H1 (cell line): ENCODE data around the gene PPP1R9A. TPM values are rescaled to one million over a fixed set of nuclear protein-coding genes. Genes with fewer than 3 reads are reported as not detected.

Source experiments
- CTCF ChIA-PET: fragments of 300-600 bp; sonication (Branson Sonifier 250); formaldehyde crosslinking; loops from one replicate; lab custom pipeline; 2021; ENCODE audit not compliant: partially characterized antibody; lab: Charles Lee
- POLR2A ChIA-PET: fragments of 300-600 bp; sonication (Branson Sonifier 250); formaldehyde crosslinking; loops from one replicate; lab custom pipeline; 2021; ENCODE audit warnings: inconsistent platforms; ENCODE audit not compliant: partially characterized antibody; lab: Charles Lee
- DNase-seq, 2 experiments: peaks; one replicate each; pipeline versions ENCODE4 v3.0.0 to v3.0.0-alpha.2; 2010 to 2022; ENCODE audit warnings: low spot score in 2 of 2, low read depth in 1 of 2, mixed read lengths in 1 of 2
- FAIRE-seq: peaks from 2 replicates; lab custom pipeline; 2011; peaks lifted over from hg19 to GRCh38; lab: Jason Lieb, UNC
- H2AFZ ChIP-seq: 2 replicates; pipeline ENCODE4 v1.8.1; 2012; ENCODE audit warnings: low read length, inconsistent platforms
- H2AK5ac ChIP-seq: 2 replicates; pipeline ENCODE4 v1.6.1; 2013; ENCODE audit warnings: low read depth, low read length
- H2BK120ac ChIP-seq: replicated peaks from 2 replicates; pipeline ENCODE3; 2013; ENCODE audit warnings: low read depth, low read length, inconsistent platforms
- H2BK12ac ChIP-seq: 2 replicates; pipeline ENCODE4 v1.6.1; 2013; ENCODE audit warnings: low read depth, low read length
- H2BK15ac ChIP-seq: 2 replicates; pipeline ENCODE4 v1.6.1; 2013; ENCODE audit warnings: low read length
- H2BK20ac ChIP-seq: 2 replicates; pipeline ENCODE4 v1.6.1; 2013; ENCODE audit warnings: low read length
- H2BK5ac ChIP-seq: 2 replicates; pipeline ENCODE4 v1.6.1; 2013; ENCODE audit warnings: low read depth, low read length
- H3K14ac ChIP-seq: 2 replicates; pipeline ENCODE4 v1.6.1; 2013; ENCODE audit warnings: inconsistent platforms; ENCODE audit not compliant: insufficient read length
- H3K18ac ChIP-seq: 2 replicates; pipeline ENCODE4 v1.6.1; 2013; ENCODE audit warnings: low read length; ENCODE audit errors: extremely low read depth
- H3K23ac ChIP-seq: 2 replicates; pipeline ENCODE4 v1.6.1; 2013; ENCODE audit warnings: inconsistent platforms; ENCODE audit not compliant: insufficient read length
- H3K23me2 ChIP-seq: 2 replicates; pipeline ENCODE4 v1.6.1; 2013; ENCODE audit warnings: low read depth, low read length
- H3K27ac ChIP-seq: 2 replicates; pipeline ENCODE4 v1.6.1; 2011; ENCODE audit warnings: low read depth, low read length, inconsistent platforms
- H3K27me3 ChIP-seq, 4 experiments: replicated peaks in 1 of 4; 1 replicate in 1 of 4; 2 replicates in 3 of 4; pipeline versions ENCODE4 v1.6.1 to v1.8.1; 2011 to 2013; ENCODE audit warnings: low read length in 3 of 4, mild to moderate bottlenecking in 3 of 4, inconsistent platforms in 2 of 4, mixed read lengths in 2 of 4, moderate library complexity in 1 of 4; ENCODE audit not compliant: control insufficient read depth in 3 of 4, insufficient read depth in 3 of 4; ENCODE audit errors: extremely low read depth in 1 of 4
- H3K36me3 ChIP-seq, 4 experiments: 2 replicates each; pipeline versions ENCODE4 v1.6.1 to v1.8.1; 2011 to 2013; ENCODE audit warnings: mild to moderate bottlenecking in 4 of 4, low read length in 3 of 4, moderate library complexity in 2 of 4, control low read depth in 1 of 4, inconsistent platforms in 1 of 4; ENCODE audit not compliant: insufficient read depth in 4 of 4, control insufficient read depth in 2 of 4
- H3K4ac ChIP-seq: replicated peaks from 2 replicates; pipeline ENCODE3; 2013; ENCODE audit warnings: low read length, low read depth, mixed read lengths, inconsistent platforms; ENCODE audit not compliant: insufficient read length
- H3K4me1 ChIP-seq, 4 experiments: replicated peaks in 1 of 4; 1 replicate in 1 of 4; 2 replicates in 3 of 4; pipeline versions ENCODE4 v1.6.1 to v1.8.1; 2011 to 2013; ENCODE audit warnings: low read length in 3 of 4, inconsistent platforms in 2 of 4, mixed read lengths in 1 of 4; ENCODE audit not compliant: insufficient read depth in 4 of 4, control insufficient read depth in 3 of 4
- H3K4me2 ChIP-seq, 2 experiments: 2 replicates each; pipeline versions ENCODE4 v1.6.1 to v1.8.1; 2011 to 2013; ENCODE audit warnings: low read depth in 2 of 2, low read length in 2 of 2, control low read depth in 1 of 2, inconsistent platforms in 1 of 2, mild to moderate bottlenecking in 1 of 2; ENCODE audit not compliant: insufficient read depth in 1 of 2
- H3K4me3 ChIP-seq, 4 experiments: fragments of 200-600, 300-600 bp in 1 of 4; sonication (generic), shearing (Covaris generic), sonication (Bioruptor Twin) in 1 of 4; 2 replicates each; pipeline versions ENCODE4 v1.5.1 to v1.8.1; 2011 to 2016; ENCODE audit warnings: low read length in 4 of 4, low read depth in 3 of 4, control low read depth in 2 of 4, inconsistent platforms in 2 of 4, mild to moderate bottlenecking in 2 of 4, mixed read lengths in 1 of 4, moderate library complexity in 1 of 4; ENCODE audit not compliant: insufficient read depth in 2 of 4; ENCODE audit errors: extremely low read depth in 1 of 4
- H3K56ac ChIP-seq: replicated peaks from 2 replicates; pipeline ENCODE3; 2013; ENCODE audit warnings: low read depth, mild to moderate bottlenecking, mixed read lengths, low read length, inconsistent platforms; ENCODE audit not compliant: insufficient read length
- H3K79me1 ChIP-seq: 2 replicates; pipeline ENCODE4 v1.6.1; 2013; ENCODE audit warnings: low read depth, low read length, control low read depth
- H3K79me2 ChIP-seq, 2 experiments: 2 replicates each; pipeline versions ENCODE4 v1.6.1 to v1.8.1; 2012 to 2013; ENCODE audit warnings: low read length in 2 of 2, mild to moderate bottlenecking in 2 of 2, inconsistent platforms in 1 of 2; ENCODE audit not compliant: insufficient read depth in 2 of 2, control insufficient read depth in 1 of 2
- H3K9ac ChIP-seq, 4 experiments: replicated peaks in 1 of 4; 1 replicate in 1 of 4; 2 replicates in 3 of 4; pipeline versions ENCODE4 v1.6.1 to v1.8.1; 2011 to 2013; ENCODE audit warnings: low read depth in 3 of 4, low read length in 3 of 4, control low read depth in 2 of 4, mild to moderate bottlenecking in 2 of 4, moderate library complexity in 2 of 4, inconsistent platforms in 1 of 4; ENCODE audit errors: extremely low read depth in 1 of 4
- H3K9me3 ChIP-seq, 2 experiments: 2 replicates each; pipeline versions ENCODE4 v1.6.1 to v1.8.1; 2012 to 2013; ENCODE audit warnings: mild to moderate bottlenecking in 2 of 2, moderate library complexity in 2 of 2, control low read depth in 1 of 2, inconsistent platforms in 1 of 2, low read depth in 1 of 2, low read length in 1 of 2, mixed read lengths in 1 of 2; ENCODE audit not compliant: insufficient read depth in 2 of 2
- H4K20me1 ChIP-seq, 2 experiments: replicated peaks in 1 of 2; 2 replicates each; pipeline versions ENCODE3 to v1.8.1; 2011 to 2013; ENCODE audit warnings: inconsistent platforms in 2 of 2, low read length in 2 of 2, mild to moderate bottlenecking in 1 of 2; ENCODE audit not compliant: insufficient read depth in 2 of 2, control insufficient read depth in 1 of 2
- H4K5ac ChIP-seq: 2 replicates; pipeline ENCODE4 v1.6.1; 2013; ENCODE audit warnings: low read length, low read depth, mixed read lengths, inconsistent platforms; ENCODE audit not compliant: insufficient read length
- H4K8ac ChIP-seq: 2 replicates; pipeline ENCODE4 v1.8.0; 2013; ENCODE audit warnings: mild to moderate bottlenecking, moderate library complexity, low read length, inconsistent platforms; ENCODE audit not compliant: insufficient read depth; ENCODE audit errors: extremely low read depth
- H4K91ac ChIP-seq: replicated peaks from 2 replicates; pipeline ENCODE3; 2013; ENCODE audit warnings: low read length, mixed read lengths, inconsistent platforms; ENCODE audit not compliant: insufficient read length
- ATF3 ChIP-seq: IDR thresholded peaks from 2 replicates; pipeline ENCODE4 v1.6.1; 2011; ENCODE audit warnings: low read depth, mild to moderate bottlenecking, low read length; ENCODE audit not compliant: insufficient read depth
- BCL11A ChIP-seq, 2 experiments: IDR thresholded peaks; one replicate each; pipeline ENCODE4 v1.6.1; 2011; ENCODE audit warnings: low read depth in 2 of 2, low read length in 2 of 2, mild to moderate bottlenecking in 2 of 2
- GABPA ChIP-seq: IDR thresholded peaks from 2 replicates; pipeline ENCODE4 v1.6.1; 2011; ENCODE audit warnings: mild to moderate bottlenecking, low read length, moderate library complexity, borderline replicate concordance; ENCODE audit not compliant: insufficient read depth
- GTF2F1 ChIP-seq: IDR thresholded peaks from 2 replicates; pipeline ENCODE4 v1.6.1; 2012; ENCODE audit warnings: low read depth, low read length, improper control_type of control experiment, borderline replicate concordance
- HDAC2 ChIP-seq, 2 experiments: fragments of 300-600 bp in 1 of 2; sonication (generic) in 1 of 2; IDR thresholded peaks; 2 replicates each; pipeline ENCODE4 v1.6.1; 2011 to 2012; ENCODE audit warnings: low read depth in 2 of 2, low read length in 2 of 2, mild to moderate bottlenecking in 2 of 2, moderate library complexity in 2 of 2, borderline replicate concordance in 1 of 2, inconsistent platforms in 1 of 2
- JUND ChIP-seq: IDR thresholded peaks from 2 replicates; pipeline ENCODE4 v1.6.1; 2011; ENCODE audit warnings: mild to moderate bottlenecking, improper control_type of control experiment, low read length
- KDM1A ChIP-seq: fragments of 200-600, 300-600 bp; sonication (generic); IDR thresholded peaks from 2 replicates; pipeline ENCODE4 v1.7.1; 2016; ENCODE audit warnings: mild to moderate bottlenecking, low read length, borderline replicate concordance
- RFX5 ChIP-seq: IDR thresholded peaks from 2 replicates; pipeline ENCODE4 v1.6.1; 2011; ENCODE audit warnings: low read depth, low read length, improper control_type of control experiment, borderline replicate concordance
- SIX5 ChIP-seq: IDR thresholded peaks from 2 replicates; pipeline ENCODE4 v1.6.1; 2011; ENCODE audit warnings: mild to moderate bottlenecking, low read depth, low read length
- SP1 ChIP-seq: IDR thresholded peaks from 2 replicates; pipeline ENCODE4 v1.6.1; 2011; ENCODE audit warnings: low read depth, low read length
- TCF12 ChIP-seq: IDR thresholded peaks from 2 replicates; pipeline ENCODE4 v1.6.1; 2011; ENCODE audit warnings: low read depth, mild to moderate bottlenecking, low read length
- WGBS, 2 experiments: shearing (Covaris generic) in 1 of 2; methylation state at CpG; one replicate each; pipeline versions ENCODE4 v1.1.6 to v1.1.7; 2013 to 2015; ENCODE audit warnings: low lambda C conversion rate in 2 of 2, mixed read lengths in 2 of 2, inconsistent platforms in 1 of 2, low coverage in 1 of 2, missing lambda C conversion rate in 1 of 2; ENCODE audit not compliant: insufficient replicate concordance in 2 of 2, insufficient coverage in 1 of 2, insufficient read length in 1 of 2; ENCODE audit errors: extremely low coverage in 1 of 2, missing lambda C conversion rate in 1 of 2; 5-methylcytosine and 5-hydroxymethylcytosine counted together
- polyA plus RNA-seq, 7 experiments: library from polyadenylated mRNA; depleted of rRNA in 3 of 7; stranded (reverse) in 5 of 7; unstranded in 2 of 7; fragments of >200 nt in 5 of 7; fragments of 200-250 nt in 2 of 7; gene quantifications; 1 replicate in 5 of 7; 2 replicates in 1 of 7; 4 replicates in 1 of 7; pipeline versions ENCODE4 v1.2.1 to v1.2.3, GENCODE V29; 2011 to 2013; ENCODE audit warnings: missing spikeins in 2 of 7, mixed read lengths in 2 of 7
- total RNA-seq: library from RNA; stranded (reverse); fragmentation: NEBNext Ultra II Directional; extraction: Animal tissue kit (Norgen Biotek cat#: 25700); gene quantifications from 2 replicates; pipeline ENCODE4 v1.2.1, GENCODE V29; 2021
- TF ChIP-seq, protein P1 (sequence below): IDR thresholded peaks from 2 replicates; pipeline ENCODE4 v1.6.1; 2012; ENCODE audit warnings: inconsistent platforms

PPP1R9A gene
- total and polyA plus RNA-seq, 2 of the 8 experiments (the other 6 are each of a cell fraction or from before 2014, with no cell fraction given) = 3.0 to 20.3 TPM

GRCh38 chr7:95322396-95322795, 415.0 kb downstream of the PPP1R9A start:
- Histone ChIP-seq H4K20me1 (no peaks in the 10 kb centered on the region), H3K4ac (no peak overlapping the region), H3K79me2 (no peaks in the 10 kb centered on the region), H3K27me3 (no peaks in the 10 kb centered on the region; a peak in 1 of 7 replicates), H4K5ac (no peak overlapping the region), H3K56ac (no peak overlapping the region), H2AK5ac (no peak overlapping the region), H3K4me3 (no peak overlapping the region), H2BK15ac (no peak overlapping the region), H2BK20ac (no peak overlapping the region), H3K36me3 (no peaks in the 10 kb centered on the region), H3K79me1 (no peaks in the 10 kb centered on the region), H2AFZ (no peak overlapping the region), H3K4me2 (no peak overlapping the region), H3K23me2 (no peaks in the 10 kb centered on the region), H3K27ac (no peak overlapping the region), H3K9ac (no peak overlapping the region), H2BK12ac (no peak overlapping the region), H3K4me1 (peaks cover 0 to 7% (median 1%) of the 10 kb centered on the region in 4 experiments; a peak in 2 of 7 replicates), H4K8ac (no peak overlapping the region), H3K14ac (no peak overlapping the region), H4K91ac (no peak overlapping the region), H3K23ac (no peak overlapping the region), H2BK120ac (no peak overlapping the region), H3K18ac (no peak overlapping the region), H2BK5ac (no peak overlapping the region), H3K9me3 (no peaks in the 10 kb centered on the region)
- WGBS, 2 experiments = 81% methylated on average over 8 of the region's 8 CpGs; no CpG with 5 or more reads in 1 of the 2 experiments
- TF ChIP-seq GTF2F1 (no peak), HDAC2 (IDR thresholded peaks at IDR 0.05; ENCODE audit: borderline replicate concordance in 1 of 2, low read depth in 2 of 2, low read length in 2 of 2) (no peak), KDM1A (no peak), JUND (no peak), RFX5 (no peak), TCF12 (no peak), SP1 (no peak), BCL11A (IDR thresholded peaks at IDR 0.05; ENCODE audit: low read depth in 2 of 2, low read length in 2 of 2) (no peak), SIX5 (no peak), GABPA (no peak), ATF3 (no peak)
- TF ChIP-seq, protein P1, sequence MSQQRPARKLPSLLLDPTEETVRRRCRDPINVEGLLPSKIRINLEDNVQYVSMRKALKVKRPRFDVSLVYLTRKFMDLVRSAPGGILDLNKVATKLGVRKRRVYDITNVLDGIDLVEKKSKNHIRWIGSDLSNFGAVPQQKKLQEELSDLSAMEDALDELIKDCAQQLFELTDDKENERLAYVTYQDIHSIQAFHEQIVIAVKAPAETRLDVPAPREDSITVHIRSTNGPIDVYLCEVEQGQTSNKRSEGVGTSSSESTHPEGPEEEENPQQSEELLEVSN = no peak
- FAIRE-seq (no peak), DNase-seq (no peak)
- ChIA-PET POLR2A (no interaction called here), CTCF (no interaction called here)
